K562 (cell line): ENCODE data around the gene SCAMP1. TPM values are rescaled to one million over a fixed set of nuclear protein-coding genes. Genes with fewer than 3 reads are reported as not detected.

ENCODE experiments used
- BACH1 ChIP-seq: fragments of 200-800 bp; sonication (Bioruptor generic); IDR thresholded peaks from 2 replicates; pipeline ENCODE4 v1.6.1; 2016; ENCODE audit warnings: missing genetic modification characterization, missing compliant biosample characterization
- BRD9 ChIP-seq: fragments of 450-650 bp; IDR thresholded peaks from 2 replicates; pipeline ENCODE4 v1.6.1; 2018; ENCODE audit warnings: low read depth; ENCODE audit not compliant: partially characterized antibody
- CBFA2T2 ChIP-seq: fragments of 450-650 bp; conservative IDR thresholded peaks from 2 replicates; pipeline ENCODE4 v1.6.1; 2017; ENCODE audit warnings: mild to moderate bottlenecking
- CBX2 ChIP-seq: fragments of 200-600 bp; sonication (generic); IDR thresholded peaks from one replicate; pipeline ENCODE4 v1.6.1; 2012; ENCODE audit warnings: mild to moderate bottlenecking, low read length, inconsistent platforms; ENCODE audit not compliant: insufficient read depth, poor library complexity, severe bottlenecking
- CHCHD3 ChIP-seq: fragments of 250-450 bp; sonication (Bioruptor Pico); IDR thresholded peaks from 2 replicates; pipeline ENCODE4 v2.1.2; 2022; ENCODE audit warnings: mild to moderate bottlenecking
- MAX ChIP-seq: sonication (generic); formaldehyde crosslinking; IDR thresholded peaks from 2 replicates; pipeline ENCODE4 v1.9.0; 2022; ENCODE audit warnings: mild to moderate bottlenecking, missing genetic modification reagents
- MCM3 ChIP-seq: fragments of 450-650 bp; IDR thresholded peaks from 2 replicates; pipeline ENCODE4 v1.6.1; 2016
- PRDM10 ChIP-seq: fragments of 450-650 bp; IDR thresholded peaks from 2 replicates; pipeline ENCODE4 v1.6.1; 2018; ENCODE audit not compliant: partially characterized antibody
- SMARCA5 ChIP-seq: fragments of 450-650 bp; IDR thresholded peaks from 2 replicates; pipeline ENCODE4 v1.6.1; 2016
- TCF7 ChIP-seq: sonication (generic); IDR thresholded peaks from 2 replicates; pipeline ENCODE4 v1.6.1; 2016; ENCODE audit warnings: antibody characterized with exemption, borderline replicate concordance
- TSHZ1 ChIP-seq: fragments of 250-450 bp; sonication (Bioruptor Pico); IDR thresholded peaks from 2 replicates; pipeline ENCODE4 v1.4.0; 2020; ENCODE audit warnings: mild to moderate bottlenecking, moderate library complexity
- ZEB2 ChIP-seq: fragments of 450-650 bp; IDR thresholded peaks from 2 replicates; pipeline ENCODE4 v1.6.1; 2016
- ZNF133 ChIP-seq: fragments of 250-450 bp; sonication (Bioruptor Pico); IDR thresholded peaks from 2 replicates; pipeline ENCODE4 v1.4.0; 2020; ENCODE audit warnings: mild to moderate bottlenecking
- ZNF639 ChIP-seq, 2 experiments: fragments of 200-800 bp in 1 of 2; sonication (Bioruptor generic) in 1 of 2; sonication (generic) in 1 of 2; formaldehyde crosslinking in 1 of 2; IDR thresholded peaks in 1 of 2; conservative IDR thresholded peaks in 1 of 2; 2 replicates each; pipeline versions ENCODE4 v1.5.0 to v1.6.1; 2016 to 2020; ENCODE audit warnings: missing compliant biosample characterization in 1 of 2, missing genetic modification characterization in 1 of 2, missing genetic modification reagents in 1 of 2
- polyA plus RNA-seq, 8 experiments: library from polyadenylated mRNA; depleted of rRNA in 4 of 8; stranded (reverse) in 5 of 8; unstranded in 3 of 8; fragments of >200 nt; fragmentation: Nextera tagmentation in 2 of 8; fragmentation: Illumina TruSeq in 1 of 8; extraction: Ambion mirVana in 2 of 8; extraction: Trizol in 1 of 8; gene quantifications; 2 replicates each; pipeline versions ENCODE4 v1.2.1 to v1.2.3, GENCODE V29; 2011 to 2014; ENCODE audit warnings: inconsistent platforms in 1 of 8, missing spikeins in 1 of 8
- total RNA-seq, 7 experiments: library from RNA; depleted of rRNA in 6 of 7; stranded (reverse); fragments of >200 nt in 6 of 7; fragmentation: Illumina TruSeq in 2 of 7; extraction: Trizol in 2 of 7; gene quantifications; 2 replicates each; pipeline versions ENCODE4 v1.2.1 to v1.2.3, GENCODE V29; 2011 to 2021; ENCODE audit warnings: low replicate concordance in 1 of 7
- TF ChIP-seq, protein P1 (sequence below): fragments of 250-450 bp; sonication (Bioruptor Pico); IDR thresholded peaks from 2 replicates; pipeline ENCODE4 v1.8.0; 2021; ENCODE audit warnings: borderline replicate concordance, mild to moderate bottlenecking, moderate library complexity; ENCODE audit not compliant: poor library complexity, severe bottlenecking

SCAMP1 gene
- total and polyA plus RNA-seq, 9 of the 15 experiments (the other 6 are each of a cell fraction or from before 2014, with no cell fraction given): 5.4 to 23.9 (median 13.8) TPM

DNA sequence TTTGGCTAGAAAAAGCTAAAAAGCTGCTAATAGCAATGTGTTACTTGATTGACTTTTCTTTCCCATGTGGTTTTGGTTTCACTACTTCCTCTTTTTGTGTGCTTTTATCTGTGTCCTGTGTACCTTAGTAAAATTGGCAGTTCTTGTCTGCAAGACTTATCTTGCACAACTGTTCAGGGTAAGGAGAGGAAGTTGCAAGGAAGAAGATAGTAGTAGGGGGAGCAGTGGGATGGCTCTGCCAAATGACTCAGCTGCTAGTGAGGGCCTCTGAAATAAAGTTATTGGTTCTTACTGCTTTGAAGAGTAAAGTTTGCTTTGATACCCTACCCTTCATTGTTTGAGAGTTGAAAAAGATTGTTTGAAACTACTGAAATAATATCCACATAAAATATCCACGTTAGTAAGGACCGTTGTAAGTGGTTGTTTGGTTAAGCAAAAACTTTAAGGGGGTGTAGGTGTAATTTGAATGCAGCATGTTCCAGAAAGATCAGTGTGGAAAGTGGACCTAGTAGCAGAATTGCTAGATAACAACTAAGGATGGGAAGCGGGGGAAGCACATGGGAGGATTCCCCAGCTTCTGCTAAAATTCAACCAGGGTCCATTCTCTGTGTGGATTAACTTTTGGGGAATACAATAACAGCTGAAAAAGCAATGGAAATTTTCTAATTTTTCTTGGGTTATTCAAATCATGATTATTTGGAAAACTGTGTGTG, 123.5 kb downstream of the SCAMP1 start (continued):
- TF ChIP-seq TSHZ1 (CRISPR knock-in tag) (no peak), BRD9 (peak; percentile 75), SMARCA5 (peak; percentile 92), CBFA2T2 (peak; percentile 91), TCF7 (0 out of 2 replicates have a peak, but pooled peaks have one; percentile 49), CHCHD3 (CRISPR knock-in tag) (no peak), MCM3 (no peak), ZNF639 (CRISPR knock-in tag; conservative IDR thresholded peaks at IDR 0.05 in 1 of 2, IDR thresholded peaks at IDR 0.05 in 1 of 2) (peak in 1 of 2 experiments; percentile 56; a peak in 1 of 4 replicates), ZEB2 (peak; percentile 97), CBX2 (no peak), MAX (CRISPR knock-in tag) (no peak; the same call in 1 of the 2 replicates), BACH1 (peak; percentile 68; the same call in 1 of the 2 replicates), PRDM10 (peak; percentile 83), ZNF133 (CRISPR knock-in tag) (no peak)
- TF ChIP-seq, protein P1, sequence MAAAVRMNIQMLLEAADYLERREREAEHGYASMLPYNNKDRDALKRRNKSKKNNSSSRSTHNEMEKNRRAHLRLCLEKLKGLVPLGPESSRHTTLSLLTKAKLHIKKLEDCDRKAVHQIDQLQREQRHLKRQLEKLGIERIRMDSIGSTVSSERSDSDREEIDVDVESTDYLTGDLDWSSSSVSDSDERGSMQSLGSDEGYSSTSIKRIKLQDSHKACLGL (CRISPR knock-in tag): no peak
